GM21526 (cell line): ENCODE data around the gene LYSMD2.

Source experiments
- ATAC-seq: cut with Tn5 transposase; IDR thresholded peaks from one replicate; pipeline ENCODE4 v1.9.1; 2021; ENCODE audit warnings: moderate library complexity; ENCODE audit not compliant: unreplicated experiment, low FRiP score

The LYSMD2 gene

DNA sequence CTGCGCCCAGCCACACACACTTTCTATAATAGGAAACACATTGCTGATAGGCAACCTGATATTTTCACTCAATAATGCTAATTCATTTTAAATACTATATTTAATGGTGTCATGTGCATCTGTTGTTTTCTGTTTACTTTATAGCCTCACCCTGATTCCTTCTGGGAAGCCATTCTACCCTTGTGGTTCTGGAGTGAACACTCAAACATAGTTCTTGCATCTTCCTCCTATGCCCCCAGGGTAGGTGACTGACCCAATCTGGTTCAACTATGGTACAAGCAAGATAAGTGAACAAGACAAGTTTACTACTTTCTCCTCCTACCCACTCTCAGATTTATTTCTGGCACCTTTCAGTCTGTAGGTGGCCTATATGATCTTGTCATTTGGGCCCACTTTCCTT, 60.4 kb downstream of the LYSMD2 start:
- ATAC-seq, result no peak

GRCh38 chr15:51675234-51675633, 62.2 kb downstream of the LYSMD2 start:
- ATAC-seq, result no peak
